Measurements from ENCODE around the gene PFKP.

DNA sequence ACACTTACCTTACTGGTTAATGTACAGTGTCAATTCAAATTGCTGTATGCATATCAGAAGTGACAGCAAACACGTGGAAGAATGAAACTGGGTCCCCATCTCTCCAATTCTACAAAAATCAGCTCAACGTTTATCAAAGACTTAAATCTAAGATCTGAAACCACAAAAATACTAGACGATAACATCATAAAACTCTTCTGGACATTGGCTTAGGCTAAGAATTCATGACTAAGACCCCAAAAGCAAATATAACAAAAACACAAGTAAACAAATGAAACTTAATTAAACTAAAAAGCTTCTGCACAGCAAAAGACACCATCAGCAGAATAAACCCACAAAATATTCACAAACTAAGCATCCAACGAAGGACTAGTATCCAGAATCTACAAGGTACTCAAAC lies 35.9 kb upstream of the PFKP start:
- no peak for TF ChIP-seq EZH2 (IDR thresholded peaks at IDR 0.05; ENCODE audit: low read length, unreplicated experiment)
- TF ChIP-seq, protein P1, sequence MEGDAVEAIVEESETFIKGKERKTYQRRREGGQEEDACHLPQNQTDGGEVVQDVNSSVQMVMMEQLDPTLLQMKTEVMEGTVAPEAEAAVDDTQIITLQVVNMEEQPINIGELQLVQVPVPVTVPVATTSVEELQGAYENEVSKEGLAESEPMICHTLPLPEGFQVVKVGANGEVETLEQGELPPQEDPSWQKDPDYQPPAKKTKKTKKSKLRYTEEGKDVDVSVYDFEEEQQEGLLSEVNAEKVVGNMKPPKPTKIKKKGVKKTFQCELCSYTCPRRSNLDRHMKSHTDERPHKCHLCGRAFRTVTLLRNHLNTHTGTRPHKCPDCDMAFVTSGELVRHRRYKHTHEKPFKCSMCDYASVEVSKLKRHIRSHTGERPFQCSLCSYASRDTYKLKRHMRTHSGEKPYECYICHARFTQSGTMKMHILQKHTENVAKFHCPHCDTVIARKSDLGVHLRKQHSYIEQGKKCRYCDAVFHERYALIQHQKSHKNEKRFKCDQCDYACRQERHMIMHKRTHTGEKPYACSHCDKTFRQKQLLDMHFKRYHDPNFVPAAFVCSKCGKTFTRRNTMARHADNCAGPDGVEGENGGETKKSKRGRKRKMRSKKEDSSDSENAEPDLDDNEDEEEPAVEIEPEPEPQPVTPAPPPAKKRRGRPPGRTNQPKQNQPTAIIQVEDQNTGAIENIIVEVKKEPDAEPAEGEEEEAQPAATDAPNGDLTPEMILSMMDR (conservative IDR thresholded peaks at IDR 0.05; ENCODE audit: low read depth, low read length), result no peak
